ENCODE results near the gene CAND2.
"Not testable (repeated sequence)": the region's sequence is repeated elsewhere in the genome, so short reads cannot be mapped to it uniquely, and the experiment has no call there.

DNA sequence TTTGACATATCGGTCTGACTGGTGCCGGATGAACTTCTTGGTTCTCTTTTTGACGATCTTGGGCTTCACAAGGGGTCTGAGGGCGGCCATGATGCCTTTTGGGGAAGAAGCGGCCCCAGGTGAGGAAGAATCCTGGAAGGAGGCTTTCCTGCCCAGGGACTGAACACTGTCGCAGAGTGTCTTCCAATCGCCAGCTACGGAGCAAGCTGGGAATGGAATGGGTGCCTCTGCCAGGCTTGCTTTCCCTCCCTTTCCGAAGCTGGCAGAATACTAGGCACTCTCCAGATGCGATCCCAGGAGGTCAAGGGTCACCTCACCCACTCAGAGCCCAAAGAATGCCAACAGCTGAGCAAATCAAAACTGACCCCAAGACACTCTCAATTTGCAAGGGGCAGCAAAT, 43.7 kb downstream of the CAND2 start:
- TF ChIP-seq, protein P1, sequence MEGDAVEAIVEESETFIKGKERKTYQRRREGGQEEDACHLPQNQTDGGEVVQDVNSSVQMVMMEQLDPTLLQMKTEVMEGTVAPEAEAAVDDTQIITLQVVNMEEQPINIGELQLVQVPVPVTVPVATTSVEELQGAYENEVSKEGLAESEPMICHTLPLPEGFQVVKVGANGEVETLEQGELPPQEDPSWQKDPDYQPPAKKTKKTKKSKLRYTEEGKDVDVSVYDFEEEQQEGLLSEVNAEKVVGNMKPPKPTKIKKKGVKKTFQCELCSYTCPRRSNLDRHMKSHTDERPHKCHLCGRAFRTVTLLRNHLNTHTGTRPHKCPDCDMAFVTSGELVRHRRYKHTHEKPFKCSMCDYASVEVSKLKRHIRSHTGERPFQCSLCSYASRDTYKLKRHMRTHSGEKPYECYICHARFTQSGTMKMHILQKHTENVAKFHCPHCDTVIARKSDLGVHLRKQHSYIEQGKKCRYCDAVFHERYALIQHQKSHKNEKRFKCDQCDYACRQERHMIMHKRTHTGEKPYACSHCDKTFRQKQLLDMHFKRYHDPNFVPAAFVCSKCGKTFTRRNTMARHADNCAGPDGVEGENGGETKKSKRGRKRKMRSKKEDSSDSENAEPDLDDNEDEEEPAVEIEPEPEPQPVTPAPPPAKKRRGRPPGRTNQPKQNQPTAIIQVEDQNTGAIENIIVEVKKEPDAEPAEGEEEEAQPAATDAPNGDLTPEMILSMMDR (IDR thresholded peaks at IDR 0.05), result not testable (repeated sequence)
- TF ChIP-seq EP300, POLR2A (IDR thresholded peaks at IDR 0.05): not testable (repeated sequence)

Measured in tibial nerve (tissue), 4 donors.